ENCODE results near the gene HEMGN.
A peak's percentile ranks its signal among the peaks of the same experiment; 100 is the strongest.
"Not testable (repeated sequence)": the region's sequence is repeated elsewhere in the genome, so short reads cannot be mapped to it uniquely, and the experiment has no call there.

The HEMGN gene

DNA sequence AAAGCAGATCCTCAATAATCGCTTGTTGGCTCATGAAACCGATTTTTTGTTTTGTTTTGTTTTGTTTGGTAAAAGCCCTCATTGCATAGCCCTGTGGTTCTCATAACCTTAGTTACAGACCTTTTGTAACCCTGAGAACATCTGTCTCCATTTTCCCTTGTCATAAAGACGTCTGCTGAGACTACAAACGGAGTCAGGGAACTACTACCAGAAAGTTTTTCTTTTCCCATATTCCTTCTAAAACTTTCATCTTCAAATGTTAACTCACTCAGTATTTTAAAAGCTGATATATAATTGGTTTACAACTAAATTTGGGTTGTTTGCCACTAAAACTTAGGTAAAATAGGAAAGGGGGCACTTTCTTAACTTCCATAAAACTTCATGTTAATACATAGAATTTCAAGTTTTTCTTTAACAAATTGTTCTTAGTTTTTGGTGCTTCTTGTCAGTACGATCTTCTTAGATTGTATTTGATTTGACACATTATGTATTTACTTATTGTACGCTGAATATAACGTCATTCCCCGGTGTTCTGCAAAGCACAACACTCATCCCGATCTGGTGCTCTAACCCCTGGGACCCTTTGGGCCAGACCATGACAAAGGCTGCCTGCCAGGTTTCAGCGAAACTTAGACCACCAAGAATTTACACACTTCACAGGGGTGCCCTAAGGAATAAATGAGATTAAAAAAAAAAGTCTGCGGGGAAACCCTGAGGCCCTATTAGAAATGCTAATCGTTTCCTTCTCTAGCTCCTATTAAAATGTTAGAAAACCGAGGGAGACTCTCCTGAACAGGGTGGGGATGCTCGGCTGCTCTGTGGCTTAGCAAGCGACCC is 44.1 kb upstream of the HEMGN start:
- H4K20me1 ChIP-seq = peaks cover 2 to 14% (median 10%) of the 10 kb centered on the region in 11 experiments; a peak in 15 of 22 replicates
- H3K27ac ChIP-seq = peak overlapping the region; percentile 90 to 100 (median 100)
- H3K36me3 ChIP-seq = peaks cover 0 to 16% (median 6%) of the 10 kb centered on the region in 11 experiments; a peak in 7 of 22 replicates
- H3K4me1 ChIP-seq = peaks cover 19 to 43% (median 38%) of the 10 kb centered on the region in 10 experiments
- H3K4me2 ChIP-seq = peak overlapping the region; percentile 84 to 98 (median 89)
- H3K27me3 ChIP-seq = no peaks in the 10 kb centered on the region
- H3K9ac ChIP-seq = peak overlapping the region; percentile 98 to 100 (median 100)
- peak overlapping the region; percentile 88 to 95 (median 93) for H3K4me3 ChIP-seq
- TF ChIP-seq Cebpa-rat (IDR thresholded peaks at IDR 0.05) = no peak
- peaks cover 0 to 3% (median 0%) of the 10 kb centered on the region in 11 experiments; a peak in 1 of 22 replicates for H3K9me3 ChIP-seq (replicated peaks in 1 of 11)

DNA sequence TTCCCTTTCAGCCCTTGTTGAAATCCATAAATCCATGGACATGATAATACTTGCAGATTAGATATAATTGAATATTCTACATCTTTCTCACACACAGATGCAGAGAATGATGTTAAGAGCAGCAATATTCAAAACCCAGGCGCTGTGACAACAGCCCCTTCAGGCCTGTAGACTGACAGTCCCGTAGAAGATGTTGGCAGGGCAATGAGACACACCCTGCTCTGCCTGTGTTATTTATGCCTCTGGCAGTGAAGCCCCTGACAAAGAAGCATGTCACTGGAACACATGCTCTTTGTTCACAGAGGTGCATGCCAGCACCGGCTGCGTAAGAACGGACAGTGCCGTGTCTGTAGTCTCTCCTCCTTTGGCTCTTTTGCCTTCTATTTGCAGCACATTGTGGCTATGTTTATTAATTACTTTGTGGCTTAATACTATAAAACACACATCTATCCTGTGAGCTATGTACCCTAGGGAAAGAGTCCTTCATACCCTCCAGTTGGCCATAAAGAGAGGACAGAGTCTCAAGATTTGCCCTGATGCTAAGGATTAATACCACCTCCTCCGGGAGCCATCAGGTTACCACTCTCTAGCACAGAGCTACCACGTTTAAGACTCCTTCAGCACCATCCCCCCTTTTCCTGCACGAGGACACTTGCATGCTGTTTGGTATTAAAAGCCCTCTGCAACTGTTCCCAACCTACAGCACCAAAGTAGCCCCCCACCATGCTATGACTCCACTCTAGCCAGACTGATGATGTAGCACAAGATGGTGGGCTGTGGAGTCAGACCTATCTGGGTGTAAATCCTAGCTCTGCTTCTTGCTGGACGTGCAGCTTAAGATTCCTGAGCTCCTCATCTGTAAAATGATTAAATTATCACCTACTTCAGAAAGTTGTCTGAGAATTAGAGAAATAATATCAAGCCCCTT is 43.2 kb upstream of the HEMGN start:
- peaks cover 0 to 8% (median 4%) of the 10 kb centered on the region in 11 experiments; a peak in 7 of 22 replicates for H3K36me3 ChIP-seq
- H4K20me1 ChIP-seq = peaks cover 0 to 5% (median 1%) of the 10 kb centered on the region in 11 experiments; a peak in 7 of 22 replicates
- H3K9ac ChIP-seq = 0 out of 22 replicates have a peak overlapping the region, but pooled peaks of 2 of the 11 experiments have one; percentile 100
- no peaks in the 10 kb centered on the region for H3K27me3 ChIP-seq
- TF ChIP-seq Cebpa-rat (IDR thresholded peaks at IDR 0.05) = no peak
- peak overlapping the region; percentile 84 to 98 (median 89); a peak in 17 of 22 replicates for H3K4me2 ChIP-seq
- peaks cover 10 to 34% (median 29%) of the 10 kb centered on the region in 10 experiments for H3K4me1 ChIP-seq
- no peak overlapping the region for H3K4me3 ChIP-seq
- H3K27ac ChIP-seq = no peak overlapping the region
- H3K9me3 ChIP-seq (replicated peaks in 1 of 11) = peaks cover 0 to 3% (median 0%) of the 10 kb centered on the region in 11 experiments; a peak in 1 of 22 replicates

GRCh38 chr9:97980479-97980803 is 42.5 kb upstream of the HEMGN start:
- no peak overlapping the region for H3K4me3 ChIP-seq
- peaks cover 3 to 27% (median 22%) of the 10 kb centered on the region in 10 experiments; a peak in 18 of 20 replicates for H3K4me1 ChIP-seq
- H3K36me3 ChIP-seq = peaks cover 0 to 2% (median 0%) of the 10 kb centered on the region in 11 experiments; a peak in 4 of 22 replicates
- no peaks in the 10 kb centered on the region for H3K27me3 ChIP-seq
- no peak for TF ChIP-seq Cebpa-rat (IDR thresholded peaks at IDR 0.05)
- no peak overlapping the region for H3K9ac ChIP-seq
- 0 out of 22 replicates have a peak overlapping the region, but pooled peaks of 1 of the 11 experiments have one; percentile 2 for H3K4me2 ChIP-seq
- H4K20me1 ChIP-seq = no peaks in the 10 kb centered on the region; a peak in 1 of 22 replicates
- no peak overlapping the region for H3K27ac ChIP-seq
- no peaks in the 10 kb centered on the region for H3K9me3 ChIP-seq (replicated peaks in 1 of 11)

- peaks cover 0 to 4% (median 3%) of the 10 kb centered on the region in 11 experiments; a peak in 8 of 22 replicates for H3K9me3 ChIP-seq (replicated peaks in 1 of 11)
- no peaks in the 10 kb centered on the region; a peak in 1 of 22 replicates for H4K20me1 ChIP-seq
- TF ChIP-seq Cebpa-rat (IDR thresholded peaks at IDR 0.05) = no peak
- H3K4me1 ChIP-seq = peaks cover 0 to 22% (median 17%) of the 10 kb centered on the region in 10 experiments; a peak in 16 of 20 replicates
- no peak overlapping the region for H3K4me3 ChIP-seq
- no peaks in the 10 kb centered on the region for H3K27me3 ChIP-seq
- no peak overlapping the region for H3K27ac ChIP-seq
- no peak overlapping the region for H3K9ac ChIP-seq
- no peaks in the 10 kb centered on the region for H3K36me3 ChIP-seq
- no peak overlapping the region for H3K4me2 ChIP-seq
These were observed 42.0 kb upstream of the HEMGN start for GRCh38 chr9:97979788-97980478.

DNA sequence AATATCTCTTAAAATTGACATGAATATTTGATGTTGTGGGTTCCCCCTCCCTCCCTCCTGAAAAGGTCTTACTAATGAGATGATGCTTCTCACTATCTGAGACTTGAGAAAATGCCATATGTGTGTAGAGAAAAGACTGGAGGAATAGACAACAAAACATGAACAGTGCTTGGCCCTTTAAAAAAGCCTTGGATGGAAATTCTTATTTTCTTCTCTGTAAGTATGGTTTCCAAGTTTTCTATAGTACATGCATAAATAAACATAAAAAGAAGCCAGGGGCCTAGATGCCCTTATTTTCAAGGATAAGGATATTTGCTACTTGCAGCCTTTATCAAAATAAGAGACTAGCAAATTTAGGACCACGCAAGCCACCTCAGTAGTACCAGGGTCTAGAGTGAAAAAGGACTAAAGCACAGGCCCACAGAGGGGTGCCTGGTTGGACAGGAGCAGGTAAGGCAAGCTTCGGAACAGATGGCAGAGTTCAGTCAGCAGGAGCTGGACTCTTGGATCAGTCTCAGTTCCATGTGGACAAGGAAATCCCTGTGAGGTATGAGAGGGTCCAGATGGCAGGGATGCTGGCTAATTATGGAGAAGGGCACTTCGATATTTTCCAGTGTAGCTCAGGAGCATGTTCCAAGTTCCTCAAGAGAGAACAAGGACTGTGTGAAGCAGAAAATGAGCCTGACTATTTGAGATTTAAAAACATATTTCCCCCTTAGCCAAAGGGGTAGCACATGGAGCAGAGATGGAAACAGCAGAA is 40.6 kb upstream of the HEMGN start:
- Histone ChIP-seq H3K36me3 (no peaks in the 10 kb centered on the region), H4K20me1 (no peaks in the 10 kb centered on the region), H3K9ac (no peak overlapping the region; a peak in 1 of 22 replicates), H3K27ac (no peak overlapping the region), H3K4me1 (peaks cover 0 to 20% (median 15%) of the 10 kb centered on the region in 10 experiments; a peak in 15 of 20 replicates), H3K4me2 (no peak overlapping the region), H3K4me3 (no peak overlapping the region), H3K27me3 (no peaks in the 10 kb centered on the region), H3K9me3 (replicated peaks in 1 of 11) (peaks cover 0 to 12% (median 7%) of the 10 kb centered on the region in 11 experiments; a peak in 9 of 22 replicates)
- TF ChIP-seq Cebpa-rat (IDR thresholded peaks at IDR 0.05) = no peak

DNA sequence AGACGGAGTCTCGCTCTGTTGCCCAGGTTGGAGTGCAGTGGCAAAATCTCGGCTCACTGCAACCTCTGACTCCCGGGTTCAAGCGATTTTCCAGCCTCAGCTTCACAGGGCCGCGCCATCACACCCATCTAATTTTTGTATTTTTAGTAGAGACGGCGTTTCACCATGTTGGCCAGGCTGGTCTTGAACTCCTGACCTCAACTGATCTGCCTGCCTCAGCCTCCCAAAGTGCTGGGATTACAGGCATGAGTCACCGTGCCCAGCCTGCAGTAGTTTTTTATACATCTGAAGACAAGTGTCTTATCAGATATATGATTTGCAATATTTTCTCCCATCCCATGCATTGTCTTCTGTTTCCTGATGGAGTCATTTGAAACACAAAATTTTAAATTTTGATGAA is 38.7 kb upstream of the HEMGN start:
- H3K27ac ChIP-seq, H3K9ac ChIP-seq, H3K4me3 ChIP-seq, H3K27me3 ChIP-seq, H3K4me2 ChIP-seq, H4K20me1 ChIP-seq, H3K36me3 ChIP-seq: not testable (repeated sequence)
- peaks cover 0 to 11% (median 5%) of the 10 kb centered on the region in 10 experiments; a peak in 11 of 20 replicates for H3K4me1 ChIP-seq
- peaks cover 0 to 12% (median 7%) of the 10 kb centered on the region in 11 experiments; a peak in 9 of 22 replicates for H3K9me3 ChIP-seq (replicated peaks in 1 of 11)

DNA sequence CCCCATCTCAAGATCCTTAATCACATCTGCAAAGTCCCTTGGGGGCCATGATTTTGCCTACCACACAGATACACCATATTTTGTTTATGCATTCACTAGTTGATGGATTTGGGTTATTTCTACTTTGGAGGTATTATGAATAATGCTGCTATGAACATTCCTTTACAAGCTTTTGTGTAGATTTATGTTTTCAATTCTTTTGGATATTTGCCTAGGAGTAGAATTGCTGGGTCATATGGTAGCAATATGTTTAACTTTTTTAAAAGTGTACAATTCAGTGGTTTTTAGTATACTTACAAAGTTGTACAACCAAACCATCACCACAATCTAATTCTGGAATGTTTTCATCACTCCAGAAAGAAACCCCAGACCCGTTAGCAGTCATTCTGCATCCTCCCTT is 37.4 kb upstream of the HEMGN start:
- no peak for TF ChIP-seq Cebpa-rat (IDR thresholded peaks at IDR 0.05)
- Histone ChIP-seq H3K4me3 (no peak overlapping the region), H3K9ac (no peak overlapping the region), H3K27me3 (no peaks in the 10 kb centered on the region), H3K27ac (no peak overlapping the region), H3K9me3 (replicated peaks in 1 of 11) (peaks cover 0 to 12% (median 7%) of the 10 kb centered on the region in 11 experiments; a peak in 9 of 22 replicates), H3K36me3 (no peaks in the 10 kb centered on the region), H3K4me1 (peaks cover 0 to 11% (median 4%) of the 10 kb centered on the region in 10 experiments; a peak in 7 of 20 replicates), H4K20me1 (no peaks in the 10 kb centered on the region), H3K4me2 (no peak overlapping the region)

DNA sequence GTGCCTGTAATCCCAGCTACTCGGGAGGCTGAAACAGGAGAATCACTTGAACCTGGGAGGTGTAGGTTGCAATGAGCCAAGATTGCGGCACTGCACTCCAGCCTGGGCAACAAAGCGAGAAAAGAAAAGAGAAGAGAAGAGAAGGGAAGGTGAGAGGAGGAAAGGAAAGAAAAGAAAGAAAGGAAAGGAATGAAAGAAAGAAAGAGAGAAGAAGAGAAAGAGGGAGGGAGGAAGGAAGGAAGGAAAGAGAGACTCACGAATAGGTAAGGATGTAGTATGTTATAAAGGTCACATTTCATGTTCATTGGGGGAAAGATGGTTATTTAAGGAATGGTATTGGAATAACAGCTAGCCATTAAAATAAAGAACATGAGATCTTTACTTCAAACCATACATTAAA is 34.8 kb upstream of the HEMGN start:
- Histone ChIP-seq H3K27me3 (no peaks in the 10 kb centered on the region), H3K4me3 (no peak overlapping the region), H3K36me3 (no peaks in the 10 kb centered on the region), H3K4me2 (no peak overlapping the region), H3K9me3 (replicated peaks in 1 of 11) (peaks cover 0 to 12% (median 7%) of the 10 kb centered on the region in 11 experiments; a peak in 9 of 22 replicates), H3K4me1 (peaks cover 0 to 21% (median 10%) of the 10 kb centered on the region in 10 experiments; a peak in 9 of 20 replicates), H4K20me1 (no peaks in the 10 kb centered on the region), H3K9ac (no peak overlapping the region), H3K27ac (no peak overlapping the region)
- TF ChIP-seq Cebpa-rat (IDR thresholded peaks at IDR 0.05) = no peak
